ENCODE results near the gene MAIP1. TPM values are rescaled to one million over a fixed set of nuclear protein-coding genes. Genes with fewer than 3 reads are reported as not detected.
A peak's percentile ranks its signal among the peaks of the same experiment; 100 is the strongest.
"Not testable (repeated sequence)": the region's sequence is repeated elsewhere in the genome, so short reads cannot be mapped to it uniquely, and the experiment has no call there.

The MAIP1 gene
- total and polyA plus RNA-seq, 7 experiments from 2014 or later = 14.5 to 27.8 (median 17.9) TPM

DNA sequence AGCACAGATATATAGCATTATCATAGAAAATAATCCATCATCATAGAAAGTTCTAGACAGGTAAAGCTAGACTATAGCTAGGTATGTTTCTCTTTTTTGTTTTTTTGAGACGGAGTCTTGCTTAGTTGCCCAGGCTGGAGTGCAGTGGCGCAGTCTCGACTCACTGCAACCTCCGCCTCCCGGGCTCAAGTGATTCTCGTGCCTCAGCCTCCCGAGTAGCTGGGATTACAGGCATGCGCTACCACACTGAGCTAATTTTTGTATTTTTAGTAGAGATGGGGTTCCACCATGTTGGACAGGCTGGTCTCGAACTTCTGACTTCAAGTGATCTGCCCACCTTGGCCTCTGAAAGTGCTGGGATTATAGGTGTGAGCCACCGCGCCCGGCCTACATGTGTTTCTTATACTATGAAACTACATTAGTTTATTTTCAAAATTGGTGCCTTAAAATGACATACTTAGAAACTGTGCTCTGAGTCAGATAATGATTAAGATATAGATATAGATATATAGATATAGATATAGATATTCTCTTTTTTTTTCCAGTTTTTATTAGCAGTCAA, 42.7 kb upstream of the MAIP1 start:
- CTCF ChIA-PET; H3K27me3 ChIP-seq (ENCODE audit: control insufficient read depth in 2 of 2, insufficient read depth in 2 of 2, low read length in 2 of 2); H3K27ac ChIP-seq (ENCODE audit: low read depth, low read length); H3K9me3 ChIP-seq (ENCODE audit: control insufficient read depth in 2 of 3, low read length in 3 of 3); DNase-seq; H3K27me3 Mint-ChIP-seq; ATAC-seq: not testable (repeated sequence)
- H3K27ac Mint-ChIP-seq = peak overlapping the region in 1 of 9 donors; percentile 38
- H3K4me1 Mint-ChIP-seq = peaks cover 29 to 52% (median 42%) of the 10 kb centered on the region in 7 donors
- H3K9me3 Mint-ChIP-seq = peaks cover 0 to 16% (median 0%) of the 10 kb centered on the region in 11 donors
- intact Hi-C loops (cut with micrococcal nuclease) = loop anchor here (5.0 to 10.0 kb wide), 4 partner anchors 460 to 1732 kb away; partner anchors contain the start of genes HYCC2 (in 1 of the 2), NDUFB3 (in 1 of the 2) and TMEM237 (in 1 of the 2)
- peak overlapping the region; percentile 44 to 100 (median 95) for H3K4me3 Mint-ChIP-seq
- H3K4me1 ChIP-seq (ENCODE audit: control insufficient read depth in 2 of 2, insufficient read depth in 2 of 2, low read length in 2 of 2) = peaks cover 11 to 19% of the 10 kb centered on the region in 2 donors
- peaks cover 0 to 18% (median 0%) of the 10 kb centered on the region in 3 experiments for H3K36me3 ChIP-seq (ENCODE audit: control insufficient read depth in 2 of 3, insufficient read depth in 3 of 3, low read length in 3 of 3)
- POLR2A ChIA-PET = interaction anchor here (1.2 kb wide), 1 partner anchor 43 kb away, joined by 3 read pairs; the partner anchor contains the start of genes MAIP1 and TYW5
- peak overlapping the region; percentile 75 for H3K4me3 ChIP-seq (ENCODE audit: low read length)
- peaks cover 11 to 27% (median 20%) of the 10 kb centered on the region in 5 donors for H3K36me3 Mint-ChIP-seq

DNA sequence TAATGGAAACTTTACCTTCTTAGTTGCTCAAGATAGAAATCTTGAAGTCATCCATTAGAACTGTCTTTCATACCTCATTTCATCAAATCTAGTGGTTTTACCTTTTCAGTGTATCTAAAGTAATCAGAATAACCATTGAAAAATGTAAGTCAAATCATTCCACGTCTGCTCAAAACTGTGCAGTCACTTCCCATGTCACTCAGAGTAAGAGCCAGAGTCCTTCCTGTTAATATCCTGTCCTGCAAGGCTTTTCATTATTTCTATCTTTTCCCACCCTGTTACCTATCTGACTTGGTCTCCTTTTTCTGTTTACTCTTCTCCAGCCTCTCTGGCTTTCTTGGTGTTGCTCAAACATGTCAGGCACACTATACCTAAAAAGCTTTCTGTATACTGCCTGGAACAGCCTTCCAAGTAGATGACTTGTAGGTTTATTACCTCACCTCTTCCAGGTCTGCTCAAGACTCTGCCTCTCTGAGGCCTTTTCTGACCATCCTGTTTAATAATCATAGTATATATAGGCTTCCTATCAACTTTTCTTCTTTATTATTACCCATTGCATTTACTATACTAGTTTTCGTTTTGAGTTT, 40.9 kb upstream of the MAIP1 start:
- Mint-ChIP-seq H3K4me3 (peak overlapping the region in 9 of 10 donors; percentile 2 to 72 (median 33)), H3K27ac (peak overlapping the region in 8 of 9 donors; percentile 0 to 76 (median 4)), H3K27me3 (no peaks in the 10 kb centered on the region), H3K36me3 (peaks cover 11 to 40% (median 29%) of the 10 kb centered on the region in 5 donors), H3K9me3 (peaks cover 0 to 16% (median 0%) of the 10 kb centered on the region in 11 donors), H3K4me1 (peaks cover 32 to 59% (median 48%) of the 10 kb centered on the region in 7 donors)
- DNase-seq = no peak
- no peak overlapping the region for H3K27ac ChIP-seq (ENCODE audit: low read depth, low read length)
- H3K4me1 ChIP-seq (ENCODE audit: control insufficient read depth in 2 of 2, insufficient read depth in 2 of 2, low read length in 2 of 2) = peaks cover 11 to 19% of the 10 kb centered on the region in 2 donors
- CTCF ChIA-PET = no interaction called here
- H3K27me3 ChIP-seq (ENCODE audit: control insufficient read depth in 2 of 2, insufficient read depth in 2 of 2, low read length in 2 of 2) = no peaks in the 10 kb centered on the region
- peaks cover 0 to 7% (median 0%) of the 10 kb centered on the region in 3 experiments for H3K9me3 ChIP-seq (ENCODE audit: control insufficient read depth in 2 of 3, low read length in 3 of 3)
- intact Hi-C loops (cut with micrococcal nuclease) = loop anchor here (5.0 to 10.0 kb wide), 4 partner anchors 458 to 1730 kb away; partner anchors contain the start of genes HYCC2 (in 1 of the 2), NDUFB3 (in 1 of the 2) and TMEM237 (in 1 of the 2)
- H3K4me3 ChIP-seq (ENCODE audit: low read length) = no peak overlapping the region
- H3K36me3 ChIP-seq (ENCODE audit: control insufficient read depth in 2 of 3, insufficient read depth in 3 of 3, low read length in 3 of 3) = peaks cover 0 to 18% (median 0%) of the 10 kb centered on the region in 3 experiments
- no peak for ATAC-seq
- POLR2A ChIA-PET = interaction anchor here (0.9 kb wide), 1 partner anchor 17 kb away, joined by 3 read pairs; no protein-coding TSS in a partner anchor

DNA sequence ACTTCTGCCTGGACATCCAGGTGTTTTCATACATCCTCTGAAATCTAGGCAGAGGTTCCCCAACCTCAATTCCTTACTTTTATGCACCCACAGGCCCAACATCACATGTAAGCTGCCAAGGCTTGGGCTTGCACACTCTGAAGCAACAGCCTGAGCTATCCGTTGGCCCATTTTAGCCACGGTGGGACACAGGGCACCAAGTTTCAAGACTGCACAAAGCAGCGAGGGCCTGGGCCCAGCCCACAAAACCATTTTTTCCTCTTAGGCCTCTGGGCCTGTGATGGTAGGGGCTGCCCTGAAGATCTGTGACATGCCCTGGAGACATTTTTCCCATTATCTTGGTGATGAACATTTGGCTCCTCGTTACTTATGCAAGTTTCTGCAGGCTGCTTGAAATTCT, 38.4 kb upstream of the MAIP1 start:
- Mint-ChIP-seq H3K27me3 (no peaks in the 10 kb centered on the region), H3K27ac (no peak overlapping the region), H3K4me3 (no peak overlapping the region), H3K9me3 (peaks cover 0 to 16% (median 0%) of the 10 kb centered on the region in 11 donors), H3K36me3 (peaks cover 11 to 47% (median 29%) of the 10 kb centered on the region in 5 donors), H3K4me1 (peaks cover 23 to 50% (median 36%) of the 10 kb centered on the region in 7 donors)
- Histone ChIP-seq H3K4me3 (ENCODE audit: low read length) (no peak overlapping the region), H3K9me3 (ENCODE audit: control insufficient read depth in 2 of 3, low read length in 3 of 3) (peaks cover 0 to 7% (median 0%) of the 10 kb centered on the region in 3 experiments), H3K27ac (ENCODE audit: low read depth, low read length) (no peak overlapping the region), H3K4me1 (ENCODE audit: control insufficient read depth in 2 of 2, insufficient read depth in 2 of 2, low read length in 2 of 2) (peaks cover 11 to 13% of the 10 kb centered on the region in 2 donors), H3K27me3 (ENCODE audit: control insufficient read depth in 2 of 2, insufficient read depth in 2 of 2, low read length in 2 of 2) (no peaks in the 10 kb centered on the region), H3K36me3 (ENCODE audit: control insufficient read depth in 2 of 3, insufficient read depth in 3 of 3, low read length in 3 of 3) (peaks cover 0 to 11% (median 0%) of the 10 kb centered on the region in 3 experiments)
- ATAC-seq (no peak), DNase-seq (no peak)
- intact Hi-C loops (cut with micrococcal nuclease) = loop anchor here in 1 of 2 donors (10.0 kb wide), 1 partner anchor 1728 kb away; the partner anchor contains the start of gene TMEM237
- POLR2A ChIA-PET = no interaction called here
- CTCF ChIA-PET = no interaction called here

DNA sequence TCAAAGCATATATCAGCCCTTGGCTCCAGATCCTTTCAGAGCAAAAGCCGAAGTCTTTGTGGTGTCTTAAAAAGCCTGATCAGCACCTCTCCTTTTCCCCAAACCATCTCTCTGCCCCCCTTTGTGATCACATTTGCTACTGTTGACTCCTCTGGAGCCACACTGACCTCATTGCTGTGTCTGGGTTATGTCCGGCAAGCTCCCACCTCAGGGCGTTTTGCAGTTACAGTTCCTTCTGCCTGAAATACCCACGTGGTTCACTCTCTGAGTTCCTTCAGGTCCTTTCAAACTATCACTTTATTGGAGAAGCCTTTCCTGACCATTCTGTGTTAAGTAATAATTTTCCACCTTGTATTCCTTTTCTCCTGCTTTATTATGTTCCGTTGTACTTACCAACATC, 32.5 kb upstream of the MAIP1 start:
- intact Hi-C loops (cut with micrococcal nuclease) = no loop called here
- no peak for DNase-seq
- Mint-ChIP-seq H3K36me3 (peaks cover 0 to 23% (median 6%) of the 10 kb centered on the region in 5 donors), H3K27ac (peak overlapping the region in 3 of 9 donors; percentile 54 to 72 (median 62)), H3K4me3 (no peak overlapping the region), H3K4me1 (peaks cover 9 to 26% (median 15%) of the 10 kb centered on the region in 7 donors), H3K27me3 (no peaks in the 10 kb centered on the region), H3K9me3 (no peaks in the 10 kb centered on the region)
- H3K27ac ChIP-seq (ENCODE audit: low read depth, low read length) = no peak overlapping the region
- ChIA-PET POLR2A (interaction anchor here (0.6 kb wide), 1 partner anchor 48 kb away, joined by 3 read pairs; no protein-coding TSS in a partner anchor), CTCF (interaction anchor here (0.6 kb wide), 1 partner anchor 953 kb away, joined by 3 read pairs; no protein-coding TSS in a partner anchor)
- H3K9me3 ChIP-seq (ENCODE audit: control insufficient read depth in 2 of 3, low read length in 3 of 3) = no peaks in the 10 kb centered on the region
- H3K4me1 ChIP-seq (ENCODE audit: control insufficient read depth in 2 of 2, insufficient read depth in 2 of 2, low read length in 2 of 2) = no peaks in the 10 kb centered on the region
- peaks cover 0 to 4% (median 0%) of the 10 kb centered on the region in 3 experiments for H3K36me3 ChIP-seq (ENCODE audit: control insufficient read depth in 2 of 3, insufficient read depth in 3 of 3, low read length in 3 of 3)
- no peaks in the 10 kb centered on the region for H3K27me3 ChIP-seq (ENCODE audit: control insufficient read depth in 2 of 2, insufficient read depth in 2 of 2, low read length in 2 of 2)
- no peak for ATAC-seq
- no peak overlapping the region for H3K4me3 ChIP-seq (ENCODE audit: low read length)

DNA sequence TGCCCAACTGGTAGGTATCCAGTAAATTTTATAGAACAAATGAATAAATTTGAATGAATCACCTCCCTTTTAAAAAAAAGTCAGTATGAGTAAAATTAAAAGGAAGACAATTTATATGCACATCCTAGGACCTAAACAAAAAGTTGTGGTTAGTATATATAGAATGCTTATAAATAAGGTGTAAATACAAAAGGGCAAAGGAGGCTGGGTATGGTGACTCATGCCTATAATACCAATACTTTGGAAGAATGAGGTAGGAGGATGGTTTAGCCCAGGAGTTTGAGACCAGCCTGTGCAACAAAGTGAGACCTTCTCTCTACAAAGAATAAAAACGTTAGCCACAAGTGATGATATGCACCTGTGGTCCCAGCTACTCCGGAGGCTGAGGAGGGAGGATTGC, 31.5 kb upstream of the MAIP1 start:
- H3K27ac Mint-ChIP-seq = peak overlapping the region in 4 of 9 donors; percentile 35 to 65 (median 51)
- no peak overlapping the region for H3K4me3 Mint-ChIP-seq

DNA sequence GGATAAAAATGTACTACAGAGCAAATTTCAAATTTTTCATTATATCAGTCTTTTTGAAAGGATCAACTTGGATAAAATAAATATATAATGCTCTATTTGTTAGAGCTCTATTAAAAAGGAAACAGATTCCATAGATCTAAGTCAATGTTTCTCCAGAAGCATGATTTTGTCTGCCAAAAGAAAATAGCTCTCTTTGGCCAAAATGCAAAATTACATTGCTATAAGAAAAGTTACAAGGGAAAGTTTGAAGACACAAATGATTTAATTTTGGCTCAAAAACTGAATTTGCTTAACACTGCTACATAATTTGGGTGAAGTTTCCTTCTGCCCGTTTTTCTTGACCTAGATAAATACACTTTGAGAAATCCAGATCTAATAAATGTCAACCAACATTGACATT, 28.6 kb upstream of the MAIP1 start:
- Histone ChIP-seq H3K4me3 (ENCODE audit: low read length) (no peak overlapping the region), H3K36me3 (ENCODE audit: control insufficient read depth in 2 of 3, insufficient read depth in 3 of 3, low read length in 3 of 3) (peaks cover 0 to 13% (median 6%) of the 10 kb centered on the region in 3 experiments), H3K27me3 (ENCODE audit: control insufficient read depth in 2 of 2, insufficient read depth in 2 of 2, low read length in 2 of 2) (no peaks in the 10 kb centered on the region), H3K4me1 (ENCODE audit: control insufficient read depth in 2 of 2, insufficient read depth in 2 of 2, low read length in 2 of 2) (no peaks in the 10 kb centered on the region), H3K9me3 (ENCODE audit: control insufficient read depth in 2 of 3, low read length in 3 of 3) (no peaks in the 10 kb centered on the region), H3K27ac (ENCODE audit: low read depth, low read length) (no peak overlapping the region)
- peak overlapping the region in 3 of 9 donors; percentile 20 to 45 (median 32) for H3K27ac Mint-ChIP-seq
- peaks cover 5 to 32% (median 7%) of the 10 kb centered on the region in 7 donors for H3K4me1 Mint-ChIP-seq
- intact Hi-C loops (cut with micrococcal nuclease) = loop anchor here in 1 of 2 donors (1.0 to 2.0 kb wide), 2 partner anchors 14 to 16 kb away; partner anchors contain the start of gene C2orf69
- H3K9me3 Mint-ChIP-seq = no peaks in the 10 kb centered on the region
- H3K27me3 Mint-ChIP-seq = no peaks in the 10 kb centered on the region
- ChIA-PET POLR2A (no interaction called here), CTCF (interaction anchor here (0.5 kb wide), 1 partner anchor 14 kb away, joined by 3 read pairs; no protein-coding TSS in a partner anchor)
- H3K4me3 Mint-ChIP-seq = no peak overlapping the region
- no peak for ATAC-seq
- peaks cover 0 to 9% (median 4%) of the 10 kb centered on the region in 5 donors for H3K36me3 Mint-ChIP-seq
- DNase-seq = no peak

More for the DNA sequence above, 31.5 kb upstream of the MAIP1 start:
- Mint-ChIP-seq H3K36me3 (peaks cover 0 to 18% (median under 1%) of the 10 kb centered on the region in 5 donors), H3K27me3 (no peaks in the 10 kb centered on the region), H3K9me3 (no peaks in the 10 kb centered on the region), H3K4me1 (peaks cover 9 to 29% (median 12%) of the 10 kb centered on the region in 7 donors)
- intact Hi-C loops (cut with micrococcal nuclease) = no loop called here
- ATAC-seq (no peak), DNase-seq (no peak)
- H3K4me3 ChIP-seq (ENCODE audit: low read length) = no peak overlapping the region
- H3K27me3 ChIP-seq (ENCODE audit: control insufficient read depth in 2 of 2, insufficient read depth in 2 of 2, low read length in 2 of 2) = no peaks in the 10 kb centered on the region
- H3K27ac ChIP-seq (ENCODE audit: low read depth, low read length) = no peak overlapping the region
- peaks cover 0 to 4% (median 0%) of the 10 kb centered on the region in 3 experiments for H3K36me3 ChIP-seq (ENCODE audit: control insufficient read depth in 2 of 3, insufficient read depth in 3 of 3, low read length in 3 of 3)
- no peaks in the 10 kb centered on the region for H3K4me1 ChIP-seq (ENCODE audit: control insufficient read depth in 2 of 2, insufficient read depth in 2 of 2, low read length in 2 of 2)
- CTCF ChIA-PET = no interaction called here
- POLR2A ChIA-PET = no interaction called here
- no peaks in the 10 kb centered on the region for H3K9me3 ChIP-seq (ENCODE audit: control insufficient read depth in 2 of 3, low read length in 3 of 3)
